H1 (cell line): ENCODE results near the gene EYA2.

ENCODE experiments used
- CBX8 ChIP-seq: fragments of 300-800, 300-1000 bp; sonication (generic); IDR thresholded peaks from 2 replicates; pipeline ENCODE4 v1.7.1; 2016; ENCODE audit warnings: low read depth, low read length, borderline replicate concordance
- CEBPB ChIP-seq: IDR thresholded peaks from 2 replicates; pipeline ENCODE4 v1.6.1; 2012; ENCODE audit warnings: low read depth, low read length
- CHD1 ChIP-seq: IDR thresholded peaks from 2 replicates; pipeline ENCODE4 v1.6.1; 2012; ENCODE audit warnings: low read depth, low read length, improper control_type of control experiment
- EP300 ChIP-seq, 2 experiments: IDR thresholded peaks; 1 replicate in 1 of 2; 2 replicates in 1 of 2; pipeline ENCODE4 v1.6.1; 2011 to 2012; ENCODE audit warnings: low read depth in 2 of 2, low read length in 2 of 2, mild to moderate bottlenecking in 2 of 2, borderline replicate concordance in 1 of 2, inconsistent platforms in 1 of 2, moderate library complexity in 1 of 2
- EZH2 ChIP-seq: fragments of 200-600 bp; sonication (generic); IDR thresholded peaks from 2 replicates; pipeline ENCODE4 v1.7.1; 2012; ENCODE audit warnings: low read depth, mild to moderate bottlenecking, moderate library complexity, low read length, inconsistent platforms; ENCODE audit not compliant: severe bottlenecking
- GABPA ChIP-seq: IDR thresholded peaks from 2 replicates; pipeline ENCODE4 v1.6.1; 2011; ENCODE audit warnings: mild to moderate bottlenecking, low read length, moderate library complexity, borderline replicate concordance; ENCODE audit not compliant: insufficient read depth
- HDAC2 ChIP-seq, 2 experiments: fragments of 300-600 bp in 1 of 2; sonication (generic) in 1 of 2; IDR thresholded peaks; 2 replicates each; pipeline ENCODE4 v1.6.1; 2011 to 2012; ENCODE audit warnings: low read depth in 2 of 2, low read length in 2 of 2, mild to moderate bottlenecking in 2 of 2, moderate library complexity in 2 of 2, borderline replicate concordance in 1 of 2, inconsistent platforms in 1 of 2
- JUND ChIP-seq: IDR thresholded peaks from 2 replicates; pipeline ENCODE4 v1.6.1; 2011; ENCODE audit warnings: mild to moderate bottlenecking, improper control_type of control experiment, low read length
- POLR2A ChIP-seq, 2 experiments: IDR thresholded peaks; 1 replicate in 1 of 2; 2 replicates in 1 of 2; pipeline ENCODE4 v1.6.1; 2011; ENCODE audit warnings: low read depth in 2 of 2, low read length in 2 of 2, mild to moderate bottlenecking in 2 of 2; ENCODE audit errors: control extremely low read depth in 1 of 2
- POLR2AphosphoS5 ChIP-seq: IDR thresholded peaks from 2 replicates; pipeline ENCODE4 v1.6.1; 2011; ENCODE audit warnings: low read depth, low read length
- RFX5 ChIP-seq: IDR thresholded peaks from 2 replicates; pipeline ENCODE4 v1.6.1; 2011; ENCODE audit warnings: low read depth, low read length, improper control_type of control experiment, borderline replicate concordance
- TF ChIP-seq, protein P1 (sequence below), 3 experiments: IDR thresholded peaks; 1 replicate in 2 of 3; 2 replicates in 1 of 3; pipeline versions ENCODE4 v1.5.1 to v1.6.1; 2011; ENCODE audit warnings: low read length in 3 of 3, mild to moderate bottlenecking in 3 of 3, inconsistent platforms in 2 of 3, low read depth in 1 of 3, moderate library complexity in 1 of 3; ENCODE audit not compliant: insufficient read depth in 1 of 3; ENCODE audit errors: control extremely low read depth in 1 of 3
- TF ChIP-seq, protein P2 (sequence below): IDR thresholded peaks from 2 replicates; pipeline ENCODE4 v1.6.1; 2012; ENCODE audit warnings: inconsistent platforms

DNA sequence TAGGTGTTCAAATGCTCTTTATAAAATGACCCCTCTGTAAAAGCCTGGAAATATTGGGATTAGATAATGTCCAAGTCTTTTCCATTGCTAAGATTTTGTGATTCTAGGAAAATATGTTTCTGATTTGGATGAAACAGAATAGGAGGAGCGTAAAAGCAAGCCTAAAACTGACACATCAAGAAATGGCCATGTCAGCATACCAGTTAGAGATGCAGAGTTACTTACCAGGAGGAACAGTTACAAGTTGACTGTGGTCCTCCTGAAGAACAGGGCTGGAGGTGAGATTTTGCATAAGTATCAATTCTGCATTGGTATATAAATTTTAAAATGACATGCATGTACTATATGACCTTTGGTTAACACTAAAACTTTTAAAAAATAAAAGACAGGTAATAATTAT, 35.3 kb downstream of the EYA2 start:
- no peak for TF ChIP-seq POLR2AphosphoS5
- TF ChIP-seq, protein P1, sequence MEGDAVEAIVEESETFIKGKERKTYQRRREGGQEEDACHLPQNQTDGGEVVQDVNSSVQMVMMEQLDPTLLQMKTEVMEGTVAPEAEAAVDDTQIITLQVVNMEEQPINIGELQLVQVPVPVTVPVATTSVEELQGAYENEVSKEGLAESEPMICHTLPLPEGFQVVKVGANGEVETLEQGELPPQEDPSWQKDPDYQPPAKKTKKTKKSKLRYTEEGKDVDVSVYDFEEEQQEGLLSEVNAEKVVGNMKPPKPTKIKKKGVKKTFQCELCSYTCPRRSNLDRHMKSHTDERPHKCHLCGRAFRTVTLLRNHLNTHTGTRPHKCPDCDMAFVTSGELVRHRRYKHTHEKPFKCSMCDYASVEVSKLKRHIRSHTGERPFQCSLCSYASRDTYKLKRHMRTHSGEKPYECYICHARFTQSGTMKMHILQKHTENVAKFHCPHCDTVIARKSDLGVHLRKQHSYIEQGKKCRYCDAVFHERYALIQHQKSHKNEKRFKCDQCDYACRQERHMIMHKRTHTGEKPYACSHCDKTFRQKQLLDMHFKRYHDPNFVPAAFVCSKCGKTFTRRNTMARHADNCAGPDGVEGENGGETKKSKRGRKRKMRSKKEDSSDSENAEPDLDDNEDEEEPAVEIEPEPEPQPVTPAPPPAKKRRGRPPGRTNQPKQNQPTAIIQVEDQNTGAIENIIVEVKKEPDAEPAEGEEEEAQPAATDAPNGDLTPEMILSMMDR (IDR thresholded peaks at IDR 0.05; ENCODE audit: control extremely low read depth in 1 of 3, insufficient read depth in 1 of 3, low read depth in 1 of 3, low read length in 3 of 3) = no peak
- TF ChIP-seq CBX8 = no peak
- TF ChIP-seq POLR2A (IDR thresholded peaks at IDR 0.05; ENCODE audit: control extremely low read depth in 1 of 2, low read depth in 2 of 2, low read length in 2 of 2) = no peak
- TF ChIP-seq CHD1 = no peak
- no peak for TF ChIP-seq HDAC2 (IDR thresholded peaks at IDR 0.05; ENCODE audit: borderline replicate concordance in 1 of 2, low read depth in 2 of 2, low read length in 2 of 2)
- TF ChIP-seq CEBPB = no peak
- no peak for TF ChIP-seq GABPA
- TF ChIP-seq, protein P2, sequence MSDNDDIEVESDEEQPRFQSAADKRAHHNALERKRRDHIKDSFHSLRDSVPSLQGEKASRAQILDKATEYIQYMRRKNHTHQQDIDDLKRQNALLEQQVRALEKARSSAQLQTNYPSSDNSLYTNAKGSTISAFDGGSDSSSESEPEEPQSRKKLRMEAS = no peak
- no peak for TF ChIP-seq JUND
- no peak for TF ChIP-seq EZH2
- TF ChIP-seq RFX5 = no peak
- no peak for TF ChIP-seq EP300 (IDR thresholded peaks at IDR 0.05; ENCODE audit: borderline replicate concordance in 1 of 2, low read depth in 2 of 2, low read length in 2 of 2)
